ENCODE results near the gene SLC6A1. TPM values are rescaled to one million over a fixed set of nuclear protein-coding genes. Genes with fewer than 3 reads are reported as not detected.

The SLC6A1 gene
- total and polyA plus RNA-seq, 2 of the 4 experiments (the other 2 are of a cell fraction) = 0.02 TPM; not detected in 1

- Histone ChIP-seq H2BK20ac (ENCODE audit: low read depth, low read length) (no peak overlapping the region), H3K4me3 (ENCODE audit: insufficient read depth, low read depth, low read length) (no peak overlapping the region), H3K27ac (ENCODE audit: insufficient read depth, low read length) (no peak overlapping the region), H4K8ac (ENCODE audit: low read depth in 2 of 2, low read length in 2 of 2) (no peak overlapping the region), H3K56ac (ENCODE audit: extremely low read depth, insufficient read depth, low read length) (no peak overlapping the region), H3K9ac (ENCODE audit: low read depth, low read length) (no peak overlapping the region), H3K9me1 (ENCODE audit: insufficient read depth, low read length) (no peaks in the 10 kb centered on the region; the same call in 1 of the 2 replicates), H3K36me3 (ENCODE audit: control insufficient read depth, insufficient read depth, low read length) (no peaks in the 10 kb centered on the region), H3K27me3 (ENCODE audit: control insufficient read depth, insufficient read depth, low read length) (peaks cover 23% of the 10 kb centered on the region), H3K4me1 (ENCODE audit: control insufficient read depth, insufficient read depth, low read length) (no peaks in the 10 kb centered on the region), H4K20me1 (ENCODE audit: insufficient read depth, low read length) (no peaks in the 10 kb centered on the region), H3K14ac (replicated peaks; ENCODE audit: low read depth, low read length) (no peak overlapping the region), H2BK5ac (ENCODE audit: low read depth, low read length, poor library complexity, severe bottlenecking) (no peak overlapping the region), H3K4me2 (ENCODE audit: low read depth, low read length) (no peak overlapping the region), H3K23ac (ENCODE audit: low read depth, low read length) (no peak overlapping the region), H2BK15ac (ENCODE audit: low read depth, low read length) (no peak overlapping the region), H4K5ac (ENCODE audit: low read depth, low read length) (no peak overlapping the region), H2AK9ac (replicated peaks; ENCODE audit: low read depth, low read length, poor library complexity) (no peak overlapping the region), H2BK120ac (ENCODE audit: low read depth, low read length) (no peak overlapping the region), H4K91ac (ENCODE audit: insufficient read depth, low read depth, low read length) (no peak overlapping the region), H3K18ac (ENCODE audit: low read depth, low read length) (no peak overlapping the region), H3K79me1 (ENCODE audit: low read depth in 1 of 2, low read length in 2 of 2) (no peaks in the 10 kb centered on the region), H3K9me3 (ENCODE audit: control insufficient read depth, insufficient read depth, low read length) (no peaks in the 10 kb centered on the region), H3K4ac (ENCODE audit: low read depth, low read length) (no peak overlapping the region), H2AK5ac (ENCODE audit: low read depth, low read length) (no peak overlapping the region), H2AFZ (replicated peaks; ENCODE audit: low read length, poor library complexity) (no peak overlapping the region)
- TF ChIP-seq CHD1 (IDR thresholded peaks at IDR 0.05; ENCODE audit: low read depth, low read length) (no peak), ELK1 (IDR thresholded peaks at IDR 0.05; ENCODE audit: borderline replicate concordance, low read depth, low read length) (no peak), BHLHE40 (IDR thresholded peaks at IDR 0.05; ENCODE audit: low read depth, low read length) (no peak), NFE2L2 (IDR thresholded peaks at IDR 0.05; ENCODE audit: low read depth, low read length) (no peak)
- CTCF ChIA-PET = no interaction called here
- ATAC-seq (ENCODE audit: low read depth) (no peak), DNase-seq (no peak)
- 19% methylated on average over 2 of the region's 5 CpGs; no CpG with 5 or more reads in 1 of the 2 experiments for WGBS, 2 experiments (ENCODE audit: extremely low coverage in 2 of 2, insufficient read length in 1 of 2)
- no TSS peak for BruUV-seq (replicated peaks)
- dilution Hi-C loops (cut with HindIII; ENCODE audit: low sequenced_read_pairs, unreplicated experiment) (no loop called here), in situ Hi-C loops (cut with MboI; ENCODE audit: low sequenced_read_pairs) (no loop called here), intact Hi-C loops (cut with micrococcal nuclease) (no loop called here)
- POLR2A ChIA-PET (ENCODE audit: unreplicated experiment) = no interaction called here
Observed at GRCh38 chr3:10970306-10970960, 22.1 kb upstream of the SLC6A1 start.

Measured in IMR-90 (cell line).